BJ (cell line): ENCODE results near the gene TMEM106A. TPM values are rescaled to one million over a fixed set of nuclear protein-coding genes. Genes with fewer than 3 reads are reported as not detected.
"Not testable (repeated sequence)": the region's sequence is repeated elsewhere in the genome, so short reads cannot be mapped to it uniquely, and the experiment has no call there.

Experiments used
- CTCF ChIA-PET: fragments of 350-600 bp; formaldehyde crosslinking; extraction: SDS; loops from one replicate; lab custom pipeline; 2021; ENCODE audit warnings: antibody characterized with exemption, inconsistent platforms; lab: Yijun Ruan, JAX
- POLR2A ChIA-PET: fragments of 300-600 bp; sonication (Branson Sonifier 250); formaldehyde crosslinking; extraction: SDS; loops from one replicate; lab custom pipeline; 2021; ENCODE audit warnings: antibody characterized with exemption; lab: Charles Lee
- DNase-seq: peaks from one replicate; pipeline ENCODE4 v3.0.0-alpha.2; 2011; ENCODE audit warnings: low read depth
- H3K27me3 ChIP-seq: 2 replicates; pipeline ENCODE4 v1.6.0; 2011; ENCODE audit warnings: low read length; ENCODE audit not compliant: control insufficient read depth, insufficient read depth
- H3K36me3 ChIP-seq: 2 replicates; pipeline ENCODE4 v1.5.1; 2011; ENCODE audit warnings: low read length; ENCODE audit not compliant: control insufficient read depth, insufficient read depth
- H3K4me3 ChIP-seq: 2 replicates; pipeline ENCODE4 v1.5.1; 2011; ENCODE audit warnings: low read depth, mild to moderate bottlenecking, control low read depth, low read length
- CTCF ChIP-seq: IDR thresholded peaks from 2 replicates; pipeline ENCODE4 v1.5.1; 2011; ENCODE audit warnings: low read depth, mild to moderate bottlenecking, control low read depth, inconsistent platforms, low read length, moderate library complexity; ENCODE audit not compliant: insufficient read depth
- polyA plus RNA-seq: library from polyadenylated mRNA; depleted of rRNA; stranded (reverse); fragments of >200 nt; gene quantifications from 2 replicates; pipeline ENCODE4 v1.2.3, GENCODE V29; 2011

The TMEM106A gene
- polyA plus RNA-seq, 1 experiment: 9.3 TPM

GRCh38 chr17:43220511-43221125 lies 8.9 kb downstream of the TMEM106A start:
- Histone ChIP-seq H3K4me3 (no peak overlapping the region), H3K27me3 (no peaks in the 10 kb centered on the region), H3K36me3 (peaks cover 15% of the 10 kb centered on the region)
- no peak for TF ChIP-seq CTCF
- no peak for DNase-seq
- POLR2A ChIA-PET: no interaction called here
- CTCF ChIA-PET: interaction anchor here (1.4 kb wide), 1 partner anchor 9 kb away, joined by 3 read pairs; the partner anchor contains the start of gene TMEM106A

GRCh38 chr17:43224146-43224705 lies 12.6 kb downstream of the TMEM106A start:
- Histone ChIP-seq H3K27me3 (no peaks in the 10 kb centered on the region), H3K4me3 (no peak overlapping the region), H3K36me3 (peaks cover 7% of the 10 kb centered on the region)
- no peak for TF ChIP-seq CTCF
- ChIA-PET POLR2A (no interaction called here), CTCF (interaction anchor here (0.6 kb wide), 1 partner anchor 260 kb away, joined by 5 read pairs; the partner anchor contains the start of gene DHX8)
- no peak for DNase-seq

- ChIA-PET CTCF (no interaction called here), POLR2A (no interaction called here)
- Histone ChIP-seq H3K27me3 (no peaks in the 10 kb centered on the region), H3K36me3 (peaks cover 6% of the 10 kb centered on the region), H3K4me3 (no peak overlapping the region)
- no peak for TF ChIP-seq CTCF
- DNase-seq: no peak
Measured at GRCh38 chr17:43226393-43226792, 14.7 kb downstream of the TMEM106A start.

GRCh38 chr17:43228020-43228782 lies 16.5 kb downstream of the TMEM106A start, which contains the start of gene CCDC200:
Gene CCDC200 (minus strand): TSS chr17:43228623. CDS start chr17:43228554, 69 bp downstream.
- H3K4me3 ChIP-seq, H3K36me3 ChIP-seq, DNase-seq, POLR2A ChIA-PET, CTCF ChIA-PET, H3K27me3 ChIP-seq: not testable (repeated sequence)

- DNase-seq, H3K27me3 ChIP-seq, H3K4me3 ChIP-seq, H3K36me3 ChIP-seq, POLR2A ChIA-PET, CTCF ChIA-PET: not testable (repeated sequence)
Measured at GRCh38 chr17:43231205-43232020, 19.7 kb downstream of the TMEM106A start.

GRCh38 chr17:43232021-43232699 lies 20.5 kb downstream of the TMEM106A start:
- H3K36me3 ChIP-seq, H3K27me3 ChIP-seq, DNase-seq, CTCF ChIA-PET, H3K4me3 ChIP-seq, POLR2A ChIA-PET: not testable (repeated sequence)

GRCh38 chr17:43233263-43233662 lies 21.6 kb downstream of the TMEM106A start:
- DNase-seq, H3K36me3 ChIP-seq, POLR2A ChIA-PET: not testable (repeated sequence)

GRCh38 chr17:43233877-43234276 lies 22.2 kb downstream of the TMEM106A start, which contains the start of gene RNU2-1:
Gene RNU2-1 (minus strand): TSS chr17:43233977.
- H3K4me3 ChIP-seq, CTCF ChIA-PET: not testable (repeated sequence)

More at GRCh38 chr17:43233263-43233662, 21.6 kb downstream of the TMEM106A start:
- H3K4me3 ChIP-seq, CTCF ChIA-PET, H3K27me3 ChIP-seq: not testable (repeated sequence)

More at GRCh38 chr17:43233877-43234276, 22.2 kb downstream of the TMEM106A start, which contains the start of gene RNU2-1:
- H3K36me3 ChIP-seq, POLR2A ChIA-PET, H3K27me3 ChIP-seq, DNase-seq: not testable (repeated sequence)
